Kidney (tissue), 14 donors: Measurements from ENCODE around the gene GNG7. TPM values are rescaled to one million over a fixed set of nuclear protein-coding genes. Genes with fewer than 3 reads are reported as not detected.

Source experiments
- DNase-seq, 5 donors: peaks; one replicate each; pipeline ENCODE4 v3.0.0-alpha.2; 2013 to 2020
- FAIRE-seq: peaks from 2 replicates; lab custom pipeline; 2012; peaks lifted over from hg19 to GRCh38; lab: Jason Lieb, UNC
- H3K27ac ChIP-seq, 2 donors: one replicate each; pipeline ENCODE4 v1.7.0; 2013; ENCODE audit warnings: low read depth in 2 of 2, low read length in 2 of 2, inconsistent platforms in 1 of 2
- H3K27me3 ChIP-seq: one replicate; pipeline ENCODE4 v1.7.1; 2013; ENCODE audit warnings: low read length, inconsistent platforms; ENCODE audit not compliant: control insufficient read depth, insufficient read depth
- H3K36me3 ChIP-seq, 3 donors: one replicate each; pipeline versions ENCODE4 v1.7.0 to v1.7.1; 2013; ENCODE audit warnings: low read length in 3 of 3, control low read depth in 1 of 3, inconsistent platforms in 1 of 3; ENCODE audit not compliant: insufficient read depth in 3 of 3, control insufficient read depth in 2 of 3
- H3K4me1 ChIP-seq, 3 donors: one replicate each; pipeline versions ENCODE4 v1.7.0 to v1.7.1; 2013; ENCODE audit warnings: low read length in 3 of 3, inconsistent platforms in 1 of 3, low read depth in 1 of 3; ENCODE audit not compliant: control insufficient read depth in 2 of 3, insufficient read depth in 2 of 3
- H3K4me3 ChIP-seq, 3 donors: one replicate each; pipeline versions ENCODE4 v1.7.0 to v1.8.1; 2013; ENCODE audit warnings: low read length in 3 of 3, control low read depth in 1 of 3, inconsistent platforms in 1 of 3
- H3K9ac ChIP-seq, 3 donors: one replicate each; pipeline versions ENCODE4 v1.7.0 to v1.7.1; 2013; ENCODE audit warnings: low read length in 3 of 3, control low read depth in 1 of 3, inconsistent platforms in 1 of 3
- H3K9me3 ChIP-seq, 3 donors: one replicate each; pipeline versions ENCODE4 v1.7.0 to v1.7.1; 2013; ENCODE audit warnings: low read length in 3 of 3, control low read depth in 1 of 3, inconsistent platforms in 1 of 3; ENCODE audit not compliant: control insufficient read depth in 2 of 3, insufficient read depth in 1 of 3
- intact Hi-C: fragments of 100-400 bp; cut with DNase I; formaldehyde crosslinking; loops from one replicate; pipeline ENCODE4 v1.11.1; 2022
- polyA plus RNA-seq: library from polyadenylated mRNA; stranded (reverse); fragments of 350-450 nt; fragmentation: Illumina TruSeq; extraction: RNeasy Lipid Tissue Mini Kit (QIAGEN cat#74804); gene quantifications from one replicate; pipeline ENCODE4 v1.2.3, GENCODE V29; 2014; ENCODE audit warnings: low read depth, low replicate concordance; ENCODE audit not compliant: insufficient read depth
- total RNA-seq: library from RNA; stranded (reverse); fragmentation: NEBNext Ultra II Directional; extraction: Animal tissue kit (Norgen Biotek cat#: 25700); gene quantifications from one replicate; pipeline ENCODE4 v1.2.1, GENCODE V29; 2021
- TF ChIP-seq, protein P1 (sequence below): IDR thresholded peaks from 3 replicates; pipeline ENCODE4 v1.5.1; 2012; ENCODE audit warnings: mild to moderate bottlenecking, moderate library complexity, borderline replicate concordance; ENCODE audit not compliant: insufficient read depth; ENCODE audit errors: extremely low read depth
- donor health status: control.
- donor health status: control.
- donor health status: control.
- donor health status: control.
- donor health status: control.
- donor health status: DM: yes; HTN: yes; CAD: no.
- donor health status: Normal renal cell carcinoma (clear cell type).

The GNG7 gene
- total and polyA plus RNA-seq, 2 donors from 2014 or later = 9.9 to 13.4 TPM

DNA sequence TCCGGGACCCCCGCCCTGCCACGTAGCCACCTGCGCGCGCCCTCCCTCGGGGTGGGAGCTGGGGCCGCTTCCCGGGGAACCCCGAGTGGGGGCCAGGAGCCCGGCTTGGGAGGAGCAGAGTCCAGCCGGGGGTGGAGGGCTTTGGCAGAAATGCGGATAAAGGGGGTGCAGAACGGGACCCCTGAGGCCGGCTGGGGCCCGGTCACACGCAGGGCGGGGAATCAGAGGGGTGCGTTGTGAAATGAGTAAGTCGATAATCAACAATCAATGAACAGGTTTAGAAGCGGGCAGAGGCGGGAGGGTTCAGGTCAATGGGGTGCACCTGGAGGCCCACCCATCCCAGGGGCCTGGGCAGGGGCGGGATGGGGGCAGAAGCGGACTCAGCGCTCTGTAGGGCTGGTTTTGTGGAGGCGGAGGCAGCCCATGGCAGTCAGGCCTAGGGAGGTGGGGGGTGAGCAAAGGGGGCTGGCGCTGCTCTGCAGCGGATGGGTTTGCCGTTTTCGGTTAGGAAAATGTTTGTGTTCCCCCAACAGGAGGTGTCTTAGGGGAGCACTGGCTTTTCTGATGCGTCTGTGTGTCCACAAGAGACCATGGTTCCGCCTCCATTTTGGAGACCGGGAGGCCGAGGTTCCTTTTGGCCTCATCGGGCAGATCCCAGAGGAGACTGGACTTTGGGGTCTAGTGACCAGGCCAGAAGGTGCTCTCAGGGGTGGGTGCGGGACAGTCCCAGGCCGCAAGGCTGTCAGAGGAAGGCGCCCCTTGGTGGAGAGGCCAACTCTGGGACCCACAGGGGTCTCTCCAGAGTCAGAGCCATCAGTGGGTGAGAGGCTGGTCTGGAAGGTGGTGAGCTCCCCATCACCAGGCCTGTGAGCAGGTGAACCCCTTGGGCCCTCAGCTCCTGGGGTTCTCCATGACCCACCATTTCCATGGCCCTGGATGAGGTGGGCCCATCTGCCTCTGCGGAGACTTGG is 19.4 kb upstream of the GNG7 start:
- H3K27me3 ChIP-seq = peaks cover 3% of the 10 kb centered on the region
- no peak overlapping the region for H3K9ac ChIP-seq
- H3K9me3 ChIP-seq = no peaks in the 10 kb centered on the region
- H3K4me1 ChIP-seq = peaks cover 0 to 14% (median 0%) of the 10 kb centered on the region in 3 donors
- DNase-seq = peak in 2 of 5 donors; percentile 59 to 70
- no peak for FAIRE-seq
- no peaks in the 10 kb centered on the region for H3K36me3 ChIP-seq
- H3K27ac ChIP-seq = no peak overlapping the region
- TF ChIP-seq, protein P1, sequence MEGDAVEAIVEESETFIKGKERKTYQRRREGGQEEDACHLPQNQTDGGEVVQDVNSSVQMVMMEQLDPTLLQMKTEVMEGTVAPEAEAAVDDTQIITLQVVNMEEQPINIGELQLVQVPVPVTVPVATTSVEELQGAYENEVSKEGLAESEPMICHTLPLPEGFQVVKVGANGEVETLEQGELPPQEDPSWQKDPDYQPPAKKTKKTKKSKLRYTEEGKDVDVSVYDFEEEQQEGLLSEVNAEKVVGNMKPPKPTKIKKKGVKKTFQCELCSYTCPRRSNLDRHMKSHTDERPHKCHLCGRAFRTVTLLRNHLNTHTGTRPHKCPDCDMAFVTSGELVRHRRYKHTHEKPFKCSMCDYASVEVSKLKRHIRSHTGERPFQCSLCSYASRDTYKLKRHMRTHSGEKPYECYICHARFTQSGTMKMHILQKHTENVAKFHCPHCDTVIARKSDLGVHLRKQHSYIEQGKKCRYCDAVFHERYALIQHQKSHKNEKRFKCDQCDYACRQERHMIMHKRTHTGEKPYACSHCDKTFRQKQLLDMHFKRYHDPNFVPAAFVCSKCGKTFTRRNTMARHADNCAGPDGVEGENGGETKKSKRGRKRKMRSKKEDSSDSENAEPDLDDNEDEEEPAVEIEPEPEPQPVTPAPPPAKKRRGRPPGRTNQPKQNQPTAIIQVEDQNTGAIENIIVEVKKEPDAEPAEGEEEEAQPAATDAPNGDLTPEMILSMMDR = no peak
- intact Hi-C loops = no loop called here
- H3K4me3 ChIP-seq = no peak overlapping the region

DNA sequence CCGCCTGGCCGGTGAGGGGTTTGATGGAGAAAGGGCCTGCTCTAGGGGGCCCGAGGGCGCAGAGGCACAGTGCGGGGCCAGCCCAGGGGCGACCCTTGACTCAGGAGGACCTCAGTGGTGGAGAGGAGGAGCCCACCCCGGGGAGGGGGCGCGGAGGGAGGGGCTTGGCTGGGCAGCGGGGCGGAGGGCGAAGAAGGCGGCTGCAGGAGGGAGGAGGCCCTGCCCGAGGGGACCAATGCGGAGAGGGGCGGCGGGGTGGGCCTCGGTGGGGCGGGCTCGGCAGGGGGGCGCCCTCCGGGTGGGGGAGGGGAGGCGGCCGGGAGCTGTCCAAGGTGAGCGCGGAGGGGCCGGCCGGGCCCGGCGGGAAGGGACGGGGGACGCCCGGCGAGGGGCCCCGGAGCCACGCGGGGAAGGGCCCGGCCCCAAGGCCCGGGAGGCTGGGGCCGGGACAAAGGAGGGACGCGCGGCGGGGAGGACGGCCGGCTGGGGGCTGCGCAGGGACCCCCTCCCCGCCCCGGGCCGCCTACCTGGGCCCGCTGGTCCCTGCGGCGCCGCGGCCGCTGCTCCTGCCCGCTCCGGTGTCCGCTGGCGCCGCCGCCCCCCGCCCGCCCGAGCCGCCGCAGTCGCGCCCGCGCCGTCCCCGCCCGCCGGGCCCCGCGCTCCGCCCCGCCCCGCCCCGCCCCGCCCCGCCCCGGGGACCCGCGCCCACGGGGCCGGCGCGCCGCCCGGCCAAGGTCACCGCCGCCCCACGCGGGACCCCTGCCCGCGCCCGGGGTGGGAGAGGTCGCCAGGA is 18.5 kb upstream of the GNG7 start, which contains the start of gene DIRAS1:
DIRAS1 (minus strand) TSS at position 596 of the 793 bp plus-strand sequence. CDS start 3,566 bp downstream, outside the sequence.
- Histone ChIP-seq H3K9me3 (no peaks in the 10 kb centered on the region), H3K36me3 (no peaks in the 10 kb centered on the region), H3K27me3 (peaks cover 3% of the 10 kb centered on the region), H3K4me1 (peaks cover 0 to 14% (median 0%) of the 10 kb centered on the region in 3 donors), H3K27ac (no peak within 1 kb of the TSS), H3K9ac (no peak within 1 kb of the TSS), H3K4me3 (no peak within 1 kb of the TSS)
- DNase-seq (peak; percentile 33 to 77 (median 43)), FAIRE-seq (no peak)
- TF ChIP-seq, protein P1 = no peak
- intact Hi-C loops = no loop called here

DNA sequence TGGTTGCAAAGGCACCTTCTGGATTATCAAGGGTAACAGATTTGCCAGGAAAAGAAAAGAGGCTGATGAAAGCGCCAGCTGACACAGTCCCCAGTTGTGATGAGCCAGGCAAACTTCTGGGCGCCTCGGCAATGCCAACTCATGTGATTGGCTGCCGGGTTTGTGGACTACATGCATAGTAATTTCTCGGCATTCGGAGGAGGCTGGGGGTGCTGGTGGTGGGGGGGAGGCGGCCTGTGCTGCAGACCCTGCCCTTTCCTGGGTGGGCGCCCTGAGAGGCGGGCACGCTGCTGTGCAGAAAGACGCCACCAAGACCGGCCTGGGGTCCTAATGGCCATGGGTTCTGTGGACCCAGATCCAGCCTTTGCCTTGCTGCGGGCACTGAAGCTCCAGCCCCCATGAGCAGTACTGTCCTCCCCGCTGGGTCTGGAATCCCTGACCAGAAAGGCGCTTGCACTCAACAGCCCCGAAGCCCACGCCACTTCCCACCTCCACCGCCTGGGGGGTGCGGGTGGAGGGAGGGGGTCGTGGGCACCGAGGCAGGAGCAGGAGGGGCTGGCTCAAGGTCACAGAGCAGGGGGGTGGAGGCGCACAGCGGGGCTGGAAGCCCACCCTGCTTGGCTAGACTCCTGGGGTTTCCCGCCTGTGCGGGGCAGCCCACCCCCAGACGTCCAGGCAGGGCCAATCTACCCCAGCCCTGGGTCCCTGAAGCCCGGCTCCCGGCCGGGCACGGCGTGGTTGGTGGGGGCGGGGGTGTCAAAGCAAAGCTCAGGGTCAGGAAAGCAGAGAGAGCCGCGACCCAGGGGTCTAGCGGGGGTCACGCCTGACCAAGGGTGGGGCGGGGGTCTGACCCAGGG is 17.7 kb upstream of the GNG7 start:
- intact Hi-C loops = no loop called here
- FAIRE-seq (no peak), DNase-seq (peak in 1 of 5 donors; percentile 61)
- peaks cover 3% of the 10 kb centered on the region for H3K27me3 ChIP-seq
- H3K4me3 ChIP-seq = no peak overlapping the region
- TF ChIP-seq, protein P1 = no peak
- peaks cover 0 to 14% (median 0%) of the 10 kb centered on the region in 3 donors for H3K4me1 ChIP-seq
- H3K9ac ChIP-seq = no peak overlapping the region
- H3K36me3 ChIP-seq = no peaks in the 10 kb centered on the region
- H3K27ac ChIP-seq = no peak overlapping the region
- peaks cover 0 to 8% (median 1%) of the 10 kb centered on the region in 3 donors for H3K9me3 ChIP-seq
